ENCODE data around the gene PUS3.
A peak's percentile ranks its signal among the peaks of the same experiment; 100 is the strongest.

The PUS3 gene
- long read RNA-seq, donor 1, partial matches to known transcripts = 0 of 2 reads
- long read RNA-seq, donor 1, other reads (novel, unspliced or antisense) = 0 of 2 reads
- long read RNA-seq, donor 2, partial matches to known transcripts = 0 of 5 reads
- long read RNA-seq, donor 2, other reads (novel, unspliced or antisense) = 0 of 5 reads
- long read RNA-seq, donor 3, partial matches to known transcripts = 0 of 1 reads
- long read RNA-seq, donor 3, other reads (novel, unspliced or antisense) = 0 of 1 reads
- long read RNA-seq, donor 4, partial matches to known transcripts = 0 of 7 reads
- long read RNA-seq, donor 4, other reads (novel, unspliced or antisense) = 0 of 7 reads
- long read RNA-seq, donor 5, partial matches to known transcripts = 0 of 5 reads
- long read RNA-seq, donor 5, other reads (novel, unspliced or antisense) = 0 of 5 reads
- long read RNA-seq, donor 6, partial matches to known transcripts = 0 of 3 reads
- long read RNA-seq, donor 6, other reads (novel, unspliced or antisense) = 0 of 3 reads
- long read RNA-seq, donor 7, partial matches to known transcripts = 0 of 7 reads
- long read RNA-seq, donor 7, other reads (novel, unspliced or antisense) = 0 of 7 reads
- long read RNA-seq, donor 8, partial matches to known transcripts = 0 of 7 reads
- long read RNA-seq, donor 8, other reads (novel, unspliced or antisense) = 0 of 7 reads

GRCh38 chr11:125902927-125903710, at the start of gene PUS3:
Gene PUS3 (minus strand): TSS chr11:125903206. CDS start chr11:125896284, 6,922 bp downstream.
- DNase-seq = peak; percentile 81

GRCh38 chr11:125952559-125952958, 49.6 kb upstream of the PUS3 start:
- no peak for DNase-seq

- DNase-seq = no peak
Observed at GRCh38 chr11:125951731-125952130, 48.7 kb upstream of the PUS3 start.

- no peak for DNase-seq
Observed at GRCh38 chr11:125950696-125951651, 48.0 kb upstream of the PUS3 start.

- DNase-seq = no peak
Observed at GRCh38 chr11:125950178-125950490, 47.1 kb upstream of the PUS3 start.

- no peak for DNase-seq
Observed at GRCh38 chr11:125949271-125950177, 46.5 kb upstream of the PUS3 start.

GRCh38 chr11:125948278-125949051, 45.5 kb upstream of the PUS3 start:
- no peak for DNase-seq

GRCh38 chr11:125947419-125948277, 44.6 kb upstream of the PUS3 start:
- no peak for DNase-seq

- DNase-seq = no peak
Observed at GRCh38 chr11:125946712-125947418, 43.9 kb upstream of the PUS3 start.

- DNase-seq = no peak
Observed at GRCh38 chr11:125945797-125946520, 43.0 kb upstream of the PUS3 start, which contains the start of gene VSIG10L2. Gene VSIG10L2 (plus strand): TSS chr11:125946044. CDS start chr11:125946056, 12 bp downstream.

GRCh38 chr11:125945011-125945796, 42.2 kb upstream of the PUS3 start:
- DNase-seq = no peak

- no peak for DNase-seq
Observed at GRCh38 chr11:125944350-125945010, 41.5 kb upstream of the PUS3 start.

GRCh38 chr11:125943661-125944349, 40.8 kb upstream of the PUS3 start:
- no peak for DNase-seq

- DNase-seq = no peak
Observed at GRCh38 chr11:125942771-125943428, 39.9 kb upstream of the PUS3 start.

All from right kidney (tissue), 9 donors.